Measurements from ENCODE around the gene KHSRP.

DNA sequence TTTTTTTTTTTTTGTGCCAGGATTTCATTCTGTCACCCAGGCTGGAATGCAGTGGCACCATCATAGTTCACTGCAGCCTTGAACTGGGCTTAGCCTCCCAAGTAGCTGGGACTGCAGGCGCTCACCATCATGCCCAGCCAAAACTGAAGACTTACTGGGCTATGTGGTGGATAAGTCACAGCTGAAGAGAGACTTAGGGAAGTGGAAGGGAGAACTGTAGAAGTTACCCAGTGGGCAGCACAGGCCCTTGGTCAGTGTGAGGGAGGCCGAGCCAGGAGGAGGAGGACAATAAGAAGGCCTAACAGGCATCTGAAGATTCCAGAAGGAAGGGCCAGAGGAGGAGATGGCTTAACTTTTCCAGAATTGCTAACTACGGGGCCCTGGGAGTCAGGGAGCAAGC lies 44.9 kb downstream of the KHSRP start:
- TF ChIP-seq ERF (CRISPR knock-in tag; IDR thresholded peaks at IDR 0.05) (no peak), ZNF205 (CRISPR knock-in tag; IDR thresholded peaks at IDR 0.05) (no peak), SNRNP70 (IDR thresholded peaks at IDR 0.05; ENCODE audit: low read depth, low read length) (no peak), POLR2AphosphoS2 (IDR thresholded peaks at IDR 0.05; ENCODE audit: low read depth, low read length) (no peak), ZNF547 (CRISPR knock-in tag; IDR thresholded peaks at IDR 0.05) (no peak), ZNF607 (CRISPR knock-in tag; IDR thresholded peaks at IDR 0.05; ENCODE audit: borderline replicate concordance) (no peak), ZKSCAN5 (CRISPR knock-in tag; IDR thresholded peaks at IDR 0.05) (no peak), ZNF549 (CRISPR knock-in tag; IDR thresholded peaks at IDR 0.05) (no peak), JUND (CRISPR knock-in tag; IDR thresholded peaks at IDR 0.05) (no peak), POLR2AphosphoS5 (IDR thresholded peaks at IDR 0.05; ENCODE audit: low read depth, low read length) (no peak)
- TF ChIP-seq, protein P1, sequence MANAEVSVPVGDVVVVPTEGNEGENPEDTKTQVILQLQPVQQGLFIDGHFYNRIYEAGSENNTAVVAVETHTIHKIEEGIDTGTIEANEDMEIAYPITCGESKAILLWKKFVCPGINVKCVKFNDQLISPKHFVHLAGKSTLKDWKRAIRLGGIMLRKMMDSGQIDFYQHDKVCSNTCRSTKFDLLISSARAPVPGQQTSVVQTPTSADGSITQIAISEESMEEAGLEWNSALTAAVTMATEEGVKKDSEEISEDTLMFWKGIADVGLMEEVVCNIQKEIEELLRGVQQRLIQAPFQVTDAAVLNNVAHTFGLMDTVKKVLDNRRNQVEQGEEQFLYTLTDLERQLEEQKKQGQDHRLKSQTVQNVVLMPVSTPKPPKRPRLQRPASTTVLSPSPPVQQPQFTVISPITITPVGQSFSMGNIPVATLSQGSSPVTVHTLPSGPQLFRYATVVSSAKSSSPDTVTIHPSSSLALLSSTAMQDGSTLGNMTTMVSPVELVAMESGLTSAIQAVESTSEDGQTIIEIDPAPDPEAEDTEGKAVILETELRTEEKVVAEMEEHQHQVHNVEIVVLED (CRISPR knock-in tag; IDR thresholded peaks at IDR 0.05; ENCODE audit: borderline replicate concordance) = no peak
- TF ChIP-seq, protein P2, sequence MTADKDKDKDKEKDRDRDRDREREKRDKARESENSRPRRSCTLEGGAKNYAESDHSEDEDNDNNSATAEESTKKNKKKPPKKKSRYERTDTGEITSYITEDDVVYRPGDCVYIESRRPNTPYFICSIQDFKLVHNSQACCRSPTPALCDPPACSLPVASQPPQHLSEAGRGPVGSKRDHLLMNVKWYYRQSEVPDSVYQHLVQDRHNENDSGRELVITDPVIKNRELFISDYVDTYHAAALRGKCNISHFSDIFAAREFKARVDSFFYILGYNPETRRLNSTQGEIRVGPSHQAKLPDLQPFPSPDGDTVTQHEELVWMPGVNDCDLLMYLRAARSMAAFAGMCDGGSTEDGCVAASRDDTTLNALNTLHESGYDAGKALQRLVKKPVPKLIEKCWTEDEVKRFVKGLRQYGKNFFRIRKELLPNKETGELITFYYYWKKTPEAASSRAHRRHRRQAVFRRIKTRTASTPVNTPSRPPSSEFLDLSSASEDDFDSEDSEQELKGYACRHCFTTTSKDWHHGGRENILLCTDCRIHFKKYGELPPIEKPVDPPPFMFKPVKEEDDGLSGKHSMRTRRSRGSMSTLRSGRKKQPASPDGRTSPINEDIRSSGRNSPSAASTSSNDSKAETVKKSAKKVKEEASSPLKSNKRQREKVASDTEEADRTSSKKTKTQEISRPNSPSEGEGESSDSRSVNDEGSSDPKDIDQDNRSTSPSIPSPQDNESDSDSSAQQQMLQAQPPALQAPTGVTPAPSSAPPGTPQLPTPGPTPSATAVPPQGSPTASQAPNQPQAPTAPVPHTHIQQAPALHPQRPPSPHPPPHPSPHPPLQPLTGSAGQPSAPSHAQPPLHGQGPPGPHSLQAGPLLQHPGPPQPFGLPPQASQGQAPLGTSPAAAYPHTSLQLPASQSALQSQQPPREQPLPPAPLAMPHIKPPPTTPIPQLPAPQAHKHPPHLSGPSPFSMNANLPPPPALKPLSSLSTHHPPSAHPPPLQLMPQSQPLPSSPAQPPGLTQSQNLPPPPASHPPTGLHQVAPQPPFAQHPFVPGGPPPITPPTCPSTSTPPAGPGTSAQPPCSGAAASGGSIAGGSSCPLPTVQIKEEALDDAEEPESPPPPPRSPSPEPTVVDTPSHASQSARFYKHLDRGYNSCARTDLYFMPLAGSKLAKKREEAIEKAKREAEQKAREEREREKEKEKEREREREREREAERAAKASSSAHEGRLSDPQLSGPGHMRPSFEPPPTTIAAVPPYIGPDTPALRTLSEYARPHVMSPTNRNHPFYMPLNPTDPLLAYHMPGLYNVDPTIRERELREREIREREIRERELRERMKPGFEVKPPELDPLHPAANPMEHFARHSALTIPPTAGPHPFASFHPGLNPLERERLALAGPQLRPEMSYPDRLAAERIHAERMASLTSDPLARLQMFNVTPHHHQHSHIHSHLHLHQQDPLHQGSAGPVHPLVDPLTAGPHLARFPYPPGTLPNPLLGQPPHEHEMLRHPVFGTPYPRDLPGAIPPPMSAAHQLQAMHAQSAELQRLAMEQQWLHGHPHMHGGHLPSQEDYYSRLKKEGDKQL (CRISPR knock-in tag; IDR thresholded peaks at IDR 0.05; ENCODE audit: low read depth) = no peak
